GM23248 (cell line): ENCODE results near the gene TRMU.

ENCODE experiments used
- EZH2 ChIP-seq: fragments of 200-600 bp; sonication (generic); IDR thresholded peaks from 2 replicates; pipeline ENCODE4 v1.6.1; 2018; ENCODE audit warnings: antibody characterized with exemption, mild to moderate bottlenecking; ENCODE audit not compliant: insufficient read depth, poor library complexity, severe bottlenecking
- EZH2phosphoT487 ChIP-seq: fragments of 200-600 bp; sonication (generic); IDR thresholded peaks from 2 replicates; pipeline ENCODE4 v1.6.1; 2018; ENCODE audit warnings: antibody characterized with exemption, moderate library complexity, mild to moderate bottlenecking, low read depth; ENCODE audit not compliant: insufficient read depth

DNA sequence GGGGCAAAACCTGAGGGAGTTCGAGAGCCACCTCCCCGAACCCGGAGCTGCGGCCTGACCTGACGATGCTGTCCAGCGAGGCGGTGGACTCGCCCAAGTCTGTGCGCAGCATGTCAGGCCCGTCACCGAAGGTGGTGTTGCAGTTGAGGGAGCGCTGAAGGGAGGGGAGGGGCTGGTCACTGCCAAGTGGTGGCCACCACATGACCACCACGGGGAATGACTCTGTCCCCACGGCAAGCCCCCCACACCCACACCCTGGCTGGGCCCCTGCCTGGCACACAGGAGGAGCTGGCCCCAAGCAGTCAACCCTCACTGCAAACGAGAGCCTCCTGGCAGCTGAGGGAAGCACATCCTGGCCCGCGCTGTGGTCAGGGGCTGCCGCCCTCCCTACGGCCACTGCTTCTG is 30.8 kb downstream of the TRMU start:
- TF ChIP-seq EZH2 = no peak
- TF ChIP-seq EZH2phosphoT487 = no peak
